Measurements from ENCODE around the gene CITED4. TPM values are rescaled to one million over a fixed set of nuclear protein-coding genes. Genes with fewer than 3 reads are reported as not detected.

Gene CITED4
- total and polyA plus RNA-seq, 3 experiments from 2014 or later: 1.3 to 16.4 (median 1.7) TPM

- ChIA-PET CTCF (no interaction called here), POLR2A (no interaction called here)
- Histone ChIP-seq H3K4me3 (ENCODE audit: low read length) (no peak overlapping the region), H3K36me3 (ENCODE audit: insufficient read depth, low read length) (no peaks in the 10 kb centered on the region), H3K4me1 (ENCODE audit: insufficient read depth, low read length) (no peaks in the 10 kb centered on the region), H3K27me3 (ENCODE audit: insufficient read depth, low read length, poor library complexity, severe bottlenecking) (no peaks in the 10 kb centered on the region), H3K9me3 (ENCODE audit: low read length) (peaks cover 10% of the 10 kb centered on the region), H3K27ac (ENCODE audit: low read depth, low read length) (no peak overlapping the region)
- Mint-ChIP-seq H3K4me3 (no peak overlapping the region), H3K9me3 (peaks cover 10 to 29% (median 24%) of the 10 kb centered on the region in 5 donors), H3K27ac (no peak overlapping the region), H3K36me3 (peaks cover 0 to 35% (median 0%) of the 10 kb centered on the region in 3 donors), H3K4me1 (no peaks in the 10 kb centered on the region), H3K27me3 (peaks cover 3 to 18% of the 10 kb centered on the region in 2 donors)
- DNase-seq: no peak
Observed at GRCh38 chr1:40893946-40894345, 31.8 kb upstream of the CITED4 start.

DNA sequence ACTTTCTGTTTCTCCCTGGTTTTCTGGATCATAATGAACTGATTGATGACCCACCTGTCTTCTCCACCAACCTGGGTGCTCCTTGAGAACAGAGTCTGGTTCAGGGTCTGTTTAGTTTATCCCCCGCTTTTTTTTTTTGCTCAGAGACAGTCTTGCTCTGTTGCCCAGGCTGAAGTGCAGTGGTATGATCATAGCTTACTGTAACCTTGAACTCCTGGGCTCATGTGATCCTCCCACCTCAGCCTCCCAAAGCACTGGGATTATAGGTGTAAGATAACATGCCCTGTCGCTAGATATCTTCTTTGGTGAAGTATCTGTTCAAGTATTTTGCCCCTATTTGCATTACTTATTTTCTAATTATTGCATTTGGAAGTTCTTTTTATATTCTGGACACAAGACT lies 30.2 kb upstream of the CITED4 start:
- Mint-ChIP-seq H3K27ac (no peak overlapping the region), H3K36me3 (peaks cover 0 to 35% (median 0%) of the 10 kb centered on the region in 3 donors), H3K4me3 (no peak overlapping the region), H3K4me1 (no peaks in the 10 kb centered on the region), H3K9me3 (peaks cover 10 to 29% (median 24%) of the 10 kb centered on the region in 5 donors), H3K27me3 (peaks cover 3 to 32% of the 10 kb centered on the region in 2 donors)
- no peak for DNase-seq
- H3K4me3 ChIP-seq (ENCODE audit: low read length): no peak overlapping the region
- no peak overlapping the region for H3K27ac ChIP-seq (ENCODE audit: low read depth, low read length)
- CTCF ChIA-PET: interaction anchor here (0.9 kb wide), 1 partner anchor 16 kb away, joined by 3 read pairs; no protein-coding TSS in a partner anchor
- POLR2A ChIA-PET: no interaction called here
- H3K36me3 ChIP-seq (ENCODE audit: insufficient read depth, low read length): no peaks in the 10 kb centered on the region
- no peaks in the 10 kb centered on the region for H3K4me1 ChIP-seq (ENCODE audit: insufficient read depth, low read length)
- H3K27me3 ChIP-seq (ENCODE audit: insufficient read depth, low read length, poor library complexity, severe bottlenecking): no peaks in the 10 kb centered on the region
- peaks cover 10% of the 10 kb centered on the region for H3K9me3 ChIP-seq (ENCODE audit: low read length)

- no peak overlapping the region for H3K27ac Mint-ChIP-seq
- H3K9me3 Mint-ChIP-seq: peaks cover 10 to 29% (median 24%) of the 10 kb centered on the region in 5 donors
- H3K4me1 Mint-ChIP-seq: no peaks in the 10 kb centered on the region
- Histone ChIP-seq H3K4me3 (ENCODE audit: low read length) (no peak overlapping the region), H3K36me3 (ENCODE audit: insufficient read depth, low read length) (no peaks in the 10 kb centered on the region), H3K27me3 (ENCODE audit: insufficient read depth, low read length, poor library complexity, severe bottlenecking) (no peaks in the 10 kb centered on the region), H3K27ac (ENCODE audit: low read depth, low read length) (no peak overlapping the region), H3K9me3 (ENCODE audit: low read length) (peaks cover 10% of the 10 kb centered on the region), H3K4me1 (ENCODE audit: insufficient read depth, low read length) (no peaks in the 10 kb centered on the region)
- DNase-seq: no peak
- CTCF ChIA-PET: no interaction called here
- H3K36me3 Mint-ChIP-seq: peaks cover 0 to 35% (median 0%) of the 10 kb centered on the region in 3 donors
- POLR2A ChIA-PET: interaction anchor here (0.6 kb wide), 1 partner anchor 9 kb away, joined by 4 read pairs; no protein-coding TSS in a partner anchor
- H3K4me3 Mint-ChIP-seq: no peak overlapping the region
- peaks cover 13 to 47% of the 10 kb centered on the region in 2 donors for H3K27me3 Mint-ChIP-seq
Observed at GRCh38 chr1:40890771-40891170, 28.6 kb upstream of the CITED4 start.

- DNase-seq: no peak
- Histone ChIP-seq H3K4me1 (ENCODE audit: insufficient read depth, low read length) (no peaks in the 10 kb centered on the region), H3K27me3 (ENCODE audit: insufficient read depth, low read length, poor library complexity, severe bottlenecking) (no peaks in the 10 kb centered on the region), H3K27ac (ENCODE audit: low read depth, low read length) (no peak overlapping the region), H3K4me3 (ENCODE audit: low read length) (no peak overlapping the region), H3K36me3 (ENCODE audit: insufficient read depth, low read length) (no peaks in the 10 kb centered on the region), H3K9me3 (ENCODE audit: low read length) (no peaks in the 10 kb centered on the region)
- H3K36me3 Mint-ChIP-seq: peaks cover 0 to 5% (median 0%) of the 10 kb centered on the region in 3 donors
- H3K27me3 Mint-ChIP-seq: peaks cover 23 to 67% of the 10 kb centered on the region in 2 donors
- peaks cover 4 to 5% (median 4%) of the 10 kb centered on the region in 3 donors for H3K4me1 Mint-ChIP-seq
- no peak overlapping the region for H3K27ac Mint-ChIP-seq
- H3K9me3 Mint-ChIP-seq: peaks cover 0 to 3% (median 0%) of the 10 kb centered on the region in 5 donors
- no peak overlapping the region for H3K4me3 Mint-ChIP-seq
- ChIA-PET CTCF (no interaction called here), POLR2A (no interaction called here)
Observed at GRCh38 chr1:40887652-40888051, 25.5 kb upstream of the CITED4 start.

GRCh38 chr1:40887012-40887378 lies 24.8 kb upstream of the CITED4 start:
- Histone ChIP-seq H3K36me3 (ENCODE audit: insufficient read depth, low read length) (no peaks in the 10 kb centered on the region), H3K4me1 (ENCODE audit: insufficient read depth, low read length) (no peaks in the 10 kb centered on the region), H3K27ac (ENCODE audit: low read depth, low read length) (no peak overlapping the region), H3K4me3 (ENCODE audit: low read length) (no peak overlapping the region), H3K27me3 (ENCODE audit: insufficient read depth, low read length, poor library complexity, severe bottlenecking) (no peaks in the 10 kb centered on the region), H3K9me3 (ENCODE audit: low read length) (no peaks in the 10 kb centered on the region)
- CTCF ChIA-PET: no interaction called here
- peaks cover 4 to 5% (median 4%) of the 10 kb centered on the region in 3 donors for H3K4me1 Mint-ChIP-seq
- POLR2A ChIA-PET: interaction anchor here (0.6 kb wide), 1 partner anchor 25 kb away, joined by 4 read pairs; the partner anchor contains the start of gene CITED4
- peak overlapping the region in 1 of 8 donors; percentile 13 for H3K27ac Mint-ChIP-seq
- H3K27me3 Mint-ChIP-seq: peaks cover 25 to 71% of the 10 kb centered on the region in 2 donors
- no peak for DNase-seq
- H3K9me3 Mint-ChIP-seq: peaks cover 0 to 6% (median 0%) of the 10 kb centered on the region in 5 donors
- no peak overlapping the region for H3K4me3 Mint-ChIP-seq
- no peaks in the 10 kb centered on the region for H3K36me3 Mint-ChIP-seq

- Mint-ChIP-seq H3K27me3 (peaks cover 25 to 75% of the 10 kb centered on the region in 2 donors), H3K36me3 (no peaks in the 10 kb centered on the region), H3K27ac (no peak overlapping the region), H3K4me3 (no peak overlapping the region), H3K9me3 (peaks cover 0 to 5% (median 0%) of the 10 kb centered on the region in 5 donors), H3K4me1 (peaks cover 4 to 5% (median 4%) of the 10 kb centered on the region in 3 donors)
- no peaks in the 10 kb centered on the region for H3K9me3 ChIP-seq (ENCODE audit: low read length)
- H3K4me1 ChIP-seq (ENCODE audit: insufficient read depth, low read length): no peaks in the 10 kb centered on the region
- CTCF ChIA-PET: no interaction called here
- H3K36me3 ChIP-seq (ENCODE audit: insufficient read depth, low read length): no peaks in the 10 kb centered on the region
- no peak overlapping the region for H3K27ac ChIP-seq (ENCODE audit: low read depth, low read length)
- POLR2A ChIA-PET: interaction anchor here (0.6 kb wide), 1 partner anchor 25 kb away, joined by 4 read pairs; the partner anchor contains the start of gene CITED4
- H3K4me3 ChIP-seq (ENCODE audit: low read length): no peak overlapping the region
- no peak for DNase-seq
- no peaks in the 10 kb centered on the region for H3K27me3 ChIP-seq (ENCODE audit: insufficient read depth, low read length, poor library complexity, severe bottlenecking)
Observed at GRCh38 chr1:40886318-40887011, 24.3 kb upstream of the CITED4 start.

DNA sequence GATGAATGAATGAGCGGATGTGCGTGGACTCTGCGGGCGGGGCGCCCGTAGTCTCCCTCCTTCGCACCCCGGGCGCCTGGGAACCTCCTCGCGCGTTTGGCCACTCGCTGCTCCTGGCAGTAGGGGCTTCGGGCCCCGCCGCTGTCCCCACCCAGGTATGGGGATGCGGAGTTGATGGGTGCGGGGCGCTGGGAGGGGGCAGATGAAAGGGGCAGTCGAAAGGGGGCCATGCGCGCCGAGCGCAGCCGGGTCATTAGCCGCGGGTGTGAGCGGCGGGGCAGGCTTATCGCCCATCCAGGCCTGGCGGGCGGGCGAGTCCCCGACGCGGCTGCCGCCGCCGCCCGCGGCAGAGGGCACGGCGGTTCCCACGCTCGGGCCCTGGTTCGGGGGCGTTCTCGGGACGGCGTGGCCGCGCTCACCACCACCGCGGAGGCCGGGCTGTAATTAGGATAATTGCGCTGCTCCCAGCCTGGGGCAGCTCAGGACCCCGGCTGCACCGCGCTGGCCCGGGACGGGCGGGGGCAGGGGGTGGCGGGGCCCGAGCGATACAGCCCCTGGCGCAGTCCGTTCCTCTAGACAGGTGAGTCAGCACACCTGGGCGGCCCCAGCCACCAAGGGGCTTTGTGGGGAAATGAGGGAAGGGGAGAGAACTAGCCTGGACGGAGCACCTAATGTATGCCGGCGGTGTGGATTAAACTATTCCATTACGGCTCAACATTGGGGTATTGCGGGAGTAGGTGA lies 22.1 kb upstream of the CITED4 start:
- H3K4me1 Mint-ChIP-seq: peaks cover 4 to 5% (median 4%) of the 10 kb centered on the region in 3 donors
- no peak for DNase-seq
- no peaks in the 10 kb centered on the region for H3K4me1 ChIP-seq (ENCODE audit: insufficient read depth, low read length)
- no peaks in the 10 kb centered on the region for H3K36me3 ChIP-seq (ENCODE audit: insufficient read depth, low read length)
- no peaks in the 10 kb centered on the region for H3K9me3 ChIP-seq (ENCODE audit: low read length)
- peaks cover 0 to 4% (median 0%) of the 10 kb centered on the region in 5 donors for H3K9me3 Mint-ChIP-seq
- peak overlapping the region in 5 of 7 donors; percentile 14 to 40 (median 23) for H3K4me3 Mint-ChIP-seq
- ChIA-PET CTCF (no interaction called here), POLR2A (no interaction called here)
- H3K27me3 Mint-ChIP-seq: peaks cover 25 to 68% of the 10 kb centered on the region in 2 donors
- no peaks in the 10 kb centered on the region for H3K27me3 ChIP-seq (ENCODE audit: insufficient read depth, low read length, poor library complexity, severe bottlenecking)
- H3K27ac ChIP-seq (ENCODE audit: low read depth, low read length): no peak overlapping the region
- no peaks in the 10 kb centered on the region for H3K36me3 Mint-ChIP-seq
- H3K27ac Mint-ChIP-seq: no peak overlapping the region
- no peak overlapping the region for H3K4me3 ChIP-seq (ENCODE audit: low read length)

Data from CD8-positive, alpha-beta memory T cell (primary cell).